Measurements from ENCODE around the gene VEZT.

The VEZT gene

DNA sequence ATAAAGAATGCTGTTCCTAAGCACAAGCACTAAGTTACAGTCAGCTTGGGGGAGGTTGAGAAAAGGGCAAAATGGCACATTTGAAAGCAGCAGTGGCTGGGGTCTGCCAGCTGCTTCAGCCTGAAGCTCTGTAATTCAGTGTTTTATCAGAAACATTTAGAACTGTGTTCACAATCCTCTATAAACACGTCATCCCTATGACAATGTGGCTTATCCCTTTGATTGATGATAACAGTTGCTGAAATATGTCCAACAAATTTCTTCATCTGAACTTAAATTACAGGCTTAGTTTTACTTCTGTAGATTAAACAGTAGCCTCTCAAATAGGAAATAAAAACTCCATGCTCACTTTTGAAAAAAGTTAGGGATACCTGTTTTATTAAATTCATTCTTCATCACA, 108.8 kb downstream of the VEZT start:
- H3K4me3 ChIP-seq (ENCODE audit: low read length): no peak overlapping the region
- no peaks in the 10 kb centered on the region for H3K36me3 ChIP-seq (ENCODE audit: insufficient read depth, low read length)
- H3K27me3 ChIP-seq (ENCODE audit: control insufficient read depth, insufficient read depth, low read length): no peaks in the 10 kb centered on the region
- H3K4me1 ChIP-seq (ENCODE audit: control insufficient read depth, insufficient read depth, low read length): peaks cover 37% of the 10 kb centered on the region
- no peaks in the 10 kb centered on the region for H3K9me3 ChIP-seq (replicated peaks; ENCODE audit: low read length)
- no peak overlapping the region for H3K9ac ChIP-seq (ENCODE audit: low read depth, low read length)
- peak overlapping the region; percentile 34 for H3K4me2 ChIP-seq (ENCODE audit: low read length)

DNA sequence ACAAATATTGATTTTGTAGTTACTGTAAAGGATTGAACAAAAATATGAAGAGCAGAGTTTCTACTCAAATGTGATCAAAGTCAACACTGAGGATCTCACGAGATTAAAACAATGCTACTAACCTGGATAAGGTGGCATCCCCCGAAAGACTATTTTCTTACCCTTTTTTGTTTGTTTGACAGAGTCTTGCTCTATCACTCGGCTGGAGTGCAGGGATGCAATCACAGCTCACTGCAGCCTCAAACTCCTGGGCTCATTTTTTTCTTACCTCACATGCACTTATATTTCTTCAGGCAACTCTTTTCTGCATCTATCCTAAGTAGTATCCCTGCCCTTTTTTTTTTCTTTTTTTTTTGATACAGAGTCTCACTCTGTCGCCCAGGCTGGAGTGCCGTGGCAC, 109.2 kb downstream of the VEZT start:
- H3K9me3 ChIP-seq (replicated peaks; ENCODE audit: low read length): no peaks in the 10 kb centered on the region
- H3K9ac ChIP-seq (ENCODE audit: low read depth, low read length): no peak overlapping the region
- no peak overlapping the region for H3K4me3 ChIP-seq (ENCODE audit: low read length)
- no peaks in the 10 kb centered on the region for H3K27me3 ChIP-seq (ENCODE audit: control insufficient read depth, insufficient read depth, low read length)
- H3K36me3 ChIP-seq (ENCODE audit: insufficient read depth, low read length): no peaks in the 10 kb centered on the region
- no peak overlapping the region for H3K4me2 ChIP-seq (ENCODE audit: low read length)
- H3K4me1 ChIP-seq (ENCODE audit: control insufficient read depth, insufficient read depth, low read length): peaks cover 33% of the 10 kb centered on the region

- H3K4me2 ChIP-seq (ENCODE audit: low read length): no peak overlapping the region
- H3K9ac ChIP-seq (ENCODE audit: low read depth, low read length): no peak overlapping the region
- peaks cover 16% of the 10 kb centered on the region for H3K4me1 ChIP-seq (ENCODE audit: control insufficient read depth, insufficient read depth, low read length)
- no peaks in the 10 kb centered on the region for H3K36me3 ChIP-seq (ENCODE audit: insufficient read depth, low read length)
- no peak overlapping the region for H3K4me3 ChIP-seq (ENCODE audit: low read length)
- H3K9me3 ChIP-seq (replicated peaks; ENCODE audit: low read length): no peaks in the 10 kb centered on the region
- H3K27me3 ChIP-seq (ENCODE audit: control insufficient read depth, insufficient read depth, low read length): no peaks in the 10 kb centered on the region
Measured at GRCh38 chr12:95328708-95329107, 111.1 kb downstream of the VEZT start.

- Histone ChIP-seq H3K9me3 (replicated peaks; ENCODE audit: low read length) (no peaks in the 10 kb centered on the region), H3K27me3 (ENCODE audit: control insufficient read depth, insufficient read depth, low read length) (no peaks in the 10 kb centered on the region), H3K36me3 (ENCODE audit: insufficient read depth, low read length) (no peaks in the 10 kb centered on the region), H3K4me3 (ENCODE audit: low read length) (no peak overlapping the region), H3K9ac (ENCODE audit: low read depth, low read length) (no peak overlapping the region), H3K4me1 (ENCODE audit: control insufficient read depth, insufficient read depth, low read length) (peaks cover 17% of the 10 kb centered on the region), H3K4me2 (ENCODE audit: low read length) (peak overlapping the region; percentile 62)
Measured at GRCh38 chr12:95335948-95336347, 118.3 kb downstream of the VEZT start.

DNA sequence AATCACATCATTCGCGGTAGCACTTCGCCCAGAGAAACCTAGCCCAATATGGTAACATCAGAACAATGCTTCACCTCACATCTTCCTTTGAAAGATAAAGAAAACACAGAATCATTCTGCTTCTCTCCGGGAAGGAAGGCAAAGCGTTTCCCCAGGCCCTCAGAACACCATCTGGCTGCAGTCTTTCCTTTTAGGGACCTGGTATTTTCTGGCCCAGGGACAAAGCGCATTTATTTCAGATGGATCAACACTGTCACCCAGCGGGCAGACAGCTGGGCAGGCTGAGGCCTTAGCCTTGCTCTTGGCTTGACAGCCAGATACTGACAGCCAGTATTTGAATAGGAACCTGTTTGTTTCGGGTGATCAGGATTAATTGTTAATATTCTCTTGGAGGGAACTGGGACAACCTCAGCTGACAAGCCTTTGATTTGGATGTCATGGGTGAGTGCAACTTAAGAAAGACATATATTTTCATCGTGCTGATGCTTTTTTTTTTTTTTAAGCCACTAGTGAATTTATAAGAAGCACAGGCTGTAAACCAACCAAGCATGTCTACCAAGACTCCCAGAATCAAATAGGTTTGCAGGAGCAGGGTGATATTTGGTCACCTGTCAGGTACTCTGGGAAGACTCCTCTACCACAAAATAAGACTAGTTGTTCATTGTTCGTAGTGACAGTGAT, 118.9 kb downstream of the VEZT start:
- H3K4me1 ChIP-seq (ENCODE audit: control insufficient read depth, insufficient read depth, low read length): peaks cover 17% of the 10 kb centered on the region
- H3K9ac ChIP-seq (ENCODE audit: low read depth, low read length): no peak overlapping the region
- H3K4me3 ChIP-seq (ENCODE audit: low read length): peak overlapping the region; percentile 24
- H3K9me3 ChIP-seq (replicated peaks; ENCODE audit: low read length): no peaks in the 10 kb centered on the region
- H3K4me2 ChIP-seq (ENCODE audit: low read length): peak overlapping the region; percentile 62
- no peaks in the 10 kb centered on the region for H3K27me3 ChIP-seq (ENCODE audit: control insufficient read depth, insufficient read depth, low read length)
- H3K36me3 ChIP-seq (ENCODE audit: insufficient read depth, low read length): no peaks in the 10 kb centered on the region

- Histone ChIP-seq H3K9me3 (replicated peaks; ENCODE audit: low read length) (no peaks in the 10 kb centered on the region), H3K9ac (ENCODE audit: low read depth, low read length) (no peak overlapping the region), H3K4me1 (ENCODE audit: control insufficient read depth, insufficient read depth, low read length) (peaks cover 17% of the 10 kb centered on the region), H3K27me3 (ENCODE audit: control insufficient read depth, insufficient read depth, low read length) (no peaks in the 10 kb centered on the region), H3K4me2 (ENCODE audit: low read length) (no peak overlapping the region), H3K4me3 (ENCODE audit: low read length) (no peak overlapping the region), H3K36me3 (ENCODE audit: insufficient read depth, low read length) (no peaks in the 10 kb centered on the region)
Measured at GRCh38 chr12:95337146-95337545, 119.5 kb downstream of the VEZT start.

- peaks cover 17% of the 10 kb centered on the region for H3K4me1 ChIP-seq (ENCODE audit: control insufficient read depth, insufficient read depth, low read length)
- H3K4me2 ChIP-seq (ENCODE audit: low read length): no peak overlapping the region
- no peak overlapping the region for H3K4me3 ChIP-seq (ENCODE audit: low read length)
- no peaks in the 10 kb centered on the region for H3K9me3 ChIP-seq (replicated peaks; ENCODE audit: low read length)
- H3K9ac ChIP-seq (ENCODE audit: low read depth, low read length): no peak overlapping the region
- H3K27me3 ChIP-seq (ENCODE audit: control insufficient read depth, insufficient read depth, low read length): no peaks in the 10 kb centered on the region
- no peaks in the 10 kb centered on the region for H3K36me3 ChIP-seq (ENCODE audit: insufficient read depth, low read length)
Measured at GRCh38 chr12:95339086-95339788, 121.6 kb downstream of the VEZT start.

GRCh38 chr12:95342008-95342407, 124.4 kb downstream of the VEZT start:
- no peaks in the 10 kb centered on the region for H3K36me3 ChIP-seq (ENCODE audit: insufficient read depth, low read length)
- H3K9me3 ChIP-seq (replicated peaks; ENCODE audit: low read length): no peaks in the 10 kb centered on the region
- peaks cover 6% of the 10 kb centered on the region for H3K27me3 ChIP-seq (ENCODE audit: control insufficient read depth, insufficient read depth, low read length)
- no peak overlapping the region for H3K4me2 ChIP-seq (ENCODE audit: low read length)
- H3K9ac ChIP-seq (ENCODE audit: low read depth, low read length): no peak overlapping the region
- H3K4me3 ChIP-seq (ENCODE audit: low read length): no peak overlapping the region
- peaks cover 10% of the 10 kb centered on the region for H3K4me1 ChIP-seq (ENCODE audit: control insufficient read depth, insufficient read depth, low read length)

- Histone ChIP-seq H3K4me3 (ENCODE audit: low read length) (no peak overlapping the region), H3K4me2 (ENCODE audit: low read length) (no peak overlapping the region), H3K9ac (ENCODE audit: low read depth, low read length) (no peak overlapping the region), H3K36me3 (ENCODE audit: insufficient read depth, low read length) (no peaks in the 10 kb centered on the region), H3K9me3 (replicated peaks; ENCODE audit: low read length) (no peaks in the 10 kb centered on the region), H3K27me3 (ENCODE audit: control insufficient read depth, insufficient read depth, low read length) (peaks cover 6% of the 10 kb centered on the region), H3K4me1 (ENCODE audit: control insufficient read depth, insufficient read depth, low read length) (peaks cover 10% of the 10 kb centered on the region)
Measured at GRCh38 chr12:95343461-95344230, 126.0 kb downstream of the VEZT start.

DNA sequence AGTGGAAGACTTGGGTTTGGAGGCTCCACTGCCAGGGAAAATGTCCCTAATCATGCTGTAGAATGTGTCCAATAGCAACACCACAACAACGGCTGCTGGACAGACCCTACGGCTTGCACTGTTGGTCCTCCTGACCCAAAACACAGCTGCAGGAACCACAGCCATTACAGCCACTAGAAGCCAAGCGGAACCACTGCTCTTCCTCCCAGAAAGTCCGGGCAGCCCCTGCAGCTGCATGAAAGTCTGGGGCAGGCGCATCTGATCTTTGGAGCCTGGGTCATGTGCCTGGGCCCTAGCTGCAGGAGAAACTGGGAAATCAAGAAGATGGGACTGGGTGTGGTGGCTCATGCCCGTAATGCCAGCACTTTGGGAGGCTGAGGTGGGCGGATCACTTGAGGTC, 131.7 kb downstream of the VEZT start:
- Histone ChIP-seq H3K9me3 (replicated peaks; ENCODE audit: low read length) (no peaks in the 10 kb centered on the region), H3K4me3 (ENCODE audit: low read length) (no peak overlapping the region), H3K4me2 (ENCODE audit: low read length) (no peak overlapping the region), H3K36me3 (ENCODE audit: insufficient read depth, low read length) (no peaks in the 10 kb centered on the region), H3K27me3 (ENCODE audit: control insufficient read depth, insufficient read depth, low read length) (peaks cover 24% of the 10 kb centered on the region), H3K9ac (ENCODE audit: low read depth, low read length) (no peak overlapping the region), H3K4me1 (ENCODE audit: control insufficient read depth, insufficient read depth, low read length) (no peaks in the 10 kb centered on the region)

DNA sequence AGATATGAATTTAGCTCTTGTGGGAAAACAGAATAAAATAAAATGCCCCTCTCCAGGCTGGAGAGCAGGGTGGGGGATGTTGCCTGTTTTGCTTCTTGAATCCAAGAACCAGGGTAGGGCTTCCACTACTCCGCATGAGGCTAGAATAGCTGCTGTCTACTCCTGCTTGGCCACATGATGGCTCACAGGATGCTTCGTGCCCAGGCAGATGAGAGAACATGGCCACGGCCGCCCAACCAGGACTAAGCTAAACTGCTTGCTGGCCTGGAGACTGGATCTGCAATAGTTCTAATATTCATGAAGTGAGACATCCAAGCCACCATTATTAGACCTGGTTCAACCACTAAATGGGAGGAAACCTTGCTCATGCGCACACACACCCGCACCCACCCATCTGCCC, 134.1 kb downstream of the VEZT start:
- H3K4me1 ChIP-seq (ENCODE audit: control insufficient read depth, insufficient read depth, low read length): no peaks in the 10 kb centered on the region
- no peaks in the 10 kb centered on the region for H3K9me3 ChIP-seq (replicated peaks; ENCODE audit: low read length)
- no peak overlapping the region for H3K4me2 ChIP-seq (ENCODE audit: low read length)
- H3K4me3 ChIP-seq (ENCODE audit: low read length): no peak overlapping the region
- no peaks in the 10 kb centered on the region for H3K36me3 ChIP-seq (ENCODE audit: insufficient read depth, low read length)
- H3K9ac ChIP-seq (ENCODE audit: low read depth, low read length): no peak overlapping the region
- peaks cover 22% of the 10 kb centered on the region for H3K27me3 ChIP-seq (ENCODE audit: control insufficient read depth, insufficient read depth, low read length)
